Ectodermal cell (in vitro differentiated cells): ENCODE data around the gene USP10.

Experiments used
- H3K27ac ChIP-seq: 2 replicates; pipeline ENCODE4 v1.7.0; 2013; ENCODE audit warnings: mild to moderate bottlenecking, low read depth, low read length; ENCODE audit not compliant: insufficient read depth, poor library complexity, severe bottlenecking
- H3K27me3 ChIP-seq: 2 replicates; pipeline ENCODE4 v1.7.0; 2013; ENCODE audit warnings: mild to moderate bottlenecking, low read length; ENCODE audit not compliant: insufficient read depth, control insufficient read depth, poor library complexity, severe bottlenecking
- H3K36me3 ChIP-seq: one replicate; pipeline ENCODE4 v1.7.0; 2013; ENCODE audit warnings: low read length; ENCODE audit not compliant: control insufficient read depth, insufficient read depth
- H3K4me1 ChIP-seq: one replicate; pipeline ENCODE4 v1.7.0; 2013; ENCODE audit warnings: low read length; ENCODE audit not compliant: control insufficient read depth, insufficient read depth
- H3K4me3 ChIP-seq: 2 replicates; pipeline ENCODE4 v1.7.0; 2013; ENCODE audit warnings: low read depth, low read length, control low read depth; ENCODE audit not compliant: insufficient read depth
- H3K9me3 ChIP-seq: 2 replicates; pipeline ENCODE4 v1.7.0; 2013; ENCODE audit warnings: mild to moderate bottlenecking, low read length, moderate library complexity; ENCODE audit not compliant: control insufficient read depth
- WGBS, 2 experiments: methylation state at CpG; one replicate each; pipeline ENCODE4 v1.1.7; 2013; ENCODE audit warnings: missing lambda C conversion rate in 2 of 2; 5-methylcytosine and 5-hydroxymethylcytosine counted together

Gene USP10

DNA sequence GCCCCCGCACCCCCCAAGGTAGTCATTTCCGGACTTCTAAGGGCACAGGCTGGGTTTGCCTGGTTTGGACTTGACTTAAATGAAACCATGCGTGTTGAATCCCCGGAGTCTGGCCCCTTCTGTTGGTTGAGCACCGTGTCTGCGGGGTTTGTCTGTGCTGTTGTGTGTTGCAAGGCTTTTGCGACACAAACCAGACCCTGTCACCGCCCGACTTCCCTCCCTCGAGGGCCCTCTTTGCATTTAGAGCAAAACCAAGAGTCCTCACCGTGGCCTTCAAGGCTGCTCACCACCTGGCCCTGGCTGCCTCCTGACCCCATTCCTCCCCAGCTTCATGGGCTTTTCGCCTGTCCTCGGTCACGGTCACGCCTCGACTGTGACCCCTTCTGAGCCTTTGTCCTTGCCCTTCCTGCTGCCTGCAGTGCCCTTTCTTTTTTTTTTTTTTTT is 127.4 kb downstream of the USP10 start:
- Histone ChIP-seq H3K27me3 (peaks cover 5% of the 10 kb centered on the region), H3K36me3 (no peaks in the 10 kb centered on the region), H3K27ac (no peak overlapping the region), H3K4me1 (peaks cover 4% of the 10 kb centered on the region), H3K4me3 (no peak overlapping the region), H3K9me3 (no peaks in the 10 kb centered on the region)
- WGBS, 2 experiments: 83 to 87% methylated on average over 16 of the region's 16 CpGs

DNA sequence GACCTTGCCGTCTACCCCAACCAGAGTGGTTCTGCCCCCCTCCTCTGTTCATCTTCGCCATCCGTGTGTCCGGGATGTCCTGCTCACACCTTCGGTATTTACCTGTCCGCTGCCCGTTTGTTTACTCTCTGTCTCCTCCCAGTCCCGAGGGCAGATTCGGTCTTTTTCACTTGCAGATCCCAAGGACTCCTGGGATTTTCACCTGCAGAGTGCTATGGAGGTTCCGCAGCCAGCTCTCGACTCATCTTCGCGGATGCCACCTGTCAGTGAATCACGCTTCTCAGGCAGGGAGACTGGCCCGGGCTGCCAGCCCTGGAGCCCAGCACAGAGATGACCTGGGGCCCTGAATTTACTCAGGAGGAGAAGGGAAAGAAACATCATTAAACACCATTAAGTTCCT is 128.1 kb downstream of the USP10 start:
- no peaks in the 10 kb centered on the region for H3K9me3 ChIP-seq
- no peak overlapping the region for H3K27ac ChIP-seq
- H3K4me1 ChIP-seq: peaks cover 4% of the 10 kb centered on the region
- no peak overlapping the region for H3K4me3 ChIP-seq
- no peaks in the 10 kb centered on the region for H3K27me3 ChIP-seq
- WGBS, 2 experiments: 91 to 92% methylated on average over 15 of the region's 15 CpGs
- no peaks in the 10 kb centered on the region for H3K36me3 ChIP-seq

DNA sequence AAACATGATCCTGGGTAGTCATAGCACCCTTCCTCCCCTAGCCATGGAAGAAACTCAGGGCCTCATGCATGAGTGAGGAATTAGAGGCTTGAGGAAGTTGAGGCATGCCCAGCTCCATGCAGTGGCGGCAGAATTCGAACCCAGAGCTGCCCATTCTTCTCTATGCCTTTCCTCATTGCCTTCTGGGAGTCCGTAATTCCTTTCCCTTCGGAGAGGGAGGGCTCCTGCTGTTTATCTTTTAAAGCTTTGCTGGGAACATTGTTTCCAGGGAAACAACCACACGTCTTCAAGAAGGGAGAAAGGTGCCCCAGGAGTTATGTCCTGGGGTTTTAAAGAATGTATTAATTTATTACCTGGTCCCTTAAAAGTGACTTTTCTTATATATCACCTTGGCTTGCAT is 128.5 kb downstream of the USP10 start:
- Histone ChIP-seq H3K9me3 (no peaks in the 10 kb centered on the region), H3K27me3 (no peaks in the 10 kb centered on the region), H3K4me3 (no peak overlapping the region), H3K4me1 (peaks cover 4% of the 10 kb centered on the region), H3K27ac (no peak overlapping the region), H3K36me3 (no peaks in the 10 kb centered on the region)
- WGBS, 2 experiments: 69 to 73% methylated on average over 5 of the region's 5 CpGs
